K562 (cell line): Measurements from ENCODE around the gene UHRF1. TPM values are rescaled to one million over a fixed set of nuclear protein-coding genes. Genes with fewer than 3 reads are reported as not detected.
"Not testable (repeated sequence)": the region's sequence is repeated elsewhere in the genome, so short reads cannot be mapped to it uniquely, and the experiment has no call there.

Experiments used
- ATAC-seq: fragments of 200-7000 bp; cut with Tn5 transposase; 3 replicates; pipeline ENCODE4 v1.9.1; 2020; ENCODE audit warnings: moderate library complexity
- BruUV-seq: library from RNA; stranded (reverse); fragments of 400-500 nt; replicated peaks from 2 replicates; lab custom pipeline; 2021; lab: Mats Ljungman, UMichigan
- CTCF ChIA-PET: fragments of 300-600 bp; formaldehyde crosslinking; extraction: SDS; loops from one replicate; lab custom pipeline; 2021; ENCODE audit warnings: low intra/inter-chr PET ratio; lab: Yijun Ruan, JAX
- POLR2A ChIA-PET: fragments of 300-600, 350-650 bp; sonication (Branson Sonifier 250); formaldehyde crosslinking; extraction: SDS; loops from one replicate; lab custom pipeline; 2021; ENCODE audit warnings: antibody characterized with exemption, inconsistent platforms; lab: Yijun Ruan, JAX
- DNase-seq, 4 experiments: peaks; one replicate each; pipeline versions ENCODE4 v3.0.0 to v3.0.0-alpha.2; 2011 to 2018; ENCODE audit warnings: low spot score in 3 of 4, mixed read lengths in 3 of 4; ENCODE audit errors: extremely low read depth in 1 of 4
- FAIRE-seq: peaks from 2 replicates; lab custom pipeline; 2011; peaks lifted over from hg19 to GRCh38; lab: Jason Lieb, UNC
- H2AFZ ChIP-seq: 2 replicates; pipeline ENCODE4 v1.6.0; 2011; ENCODE audit warnings: low read depth, low read length, control low read depth, inconsistent platforms
- H3K27ac ChIP-seq: fragments of 200-600 bp; 3 replicates; pipeline ENCODE4 v1.8.0; 2011; ENCODE audit warnings: low read depth, mild to moderate bottlenecking, control low read depth, inconsistent platforms, low read length, moderate library complexity, mixed read lengths; ENCODE audit errors: extremely low read depth
- H3K27me3 ChIP-seq, 2 experiments: fragments of 300-600 bp in 1 of 2; 2 replicates in 1 of 2; 3 replicates in 1 of 2; pipeline versions ENCODE4 v1.6.0 to v1.8.0; 2011; ENCODE audit warnings: inconsistent platforms in 2 of 2, low read length in 2 of 2, mild to moderate bottlenecking in 1 of 2, mixed read lengths in 1 of 2, moderate library complexity in 1 of 2; ENCODE audit not compliant: control insufficient read depth in 2 of 2, insufficient read depth in 2 of 2
- H3K36me3 ChIP-seq: fragments of 300-600 bp; 3 replicates; pipeline ENCODE4 v1.8.0; 2011; ENCODE audit warnings: mild to moderate bottlenecking, low read length, inconsistent platforms; ENCODE audit not compliant: control insufficient read depth, insufficient read depth
- H3K4me1 ChIP-seq, 2 experiments: fragments of 200-600 bp in 1 of 2; replicated peaks in 1 of 2; 2 replicates in 1 of 2; 3 replicates in 1 of 2; pipeline versions ENCODE4 v1.5.1 to v1.8.0; 2011; ENCODE audit warnings: inconsistent platforms in 2 of 2, low read length in 2 of 2, mild to moderate bottlenecking in 1 of 2, mixed read lengths in 1 of 2, moderate library complexity in 1 of 2; ENCODE audit not compliant: control insufficient read depth in 2 of 2, insufficient read depth in 2 of 2
- H3K4me2 ChIP-seq: 2 replicates; pipeline ENCODE4 v1.6.1; 2011; ENCODE audit warnings: low read length, control low read depth, inconsistent platforms, mixed read lengths; ENCODE audit not compliant: insufficient read depth
- H3K4me3 ChIP-seq: fragments of 200-600 bp; sonication (generic), shearing (Covaris generic); 2 replicates; pipeline ENCODE4 v1.5.1; 2016; ENCODE audit warnings: control low read depth, inconsistent platforms
- H3K79me2 ChIP-seq: fragments of 200-600 bp; 3 replicates; pipeline ENCODE4 v1.8.0; 2011; ENCODE audit warnings: low read length, inconsistent platforms; ENCODE audit not compliant: control insufficient read depth, insufficient read depth
- H3K9ac ChIP-seq, 2 experiments: 2 replicates each; pipeline versions ENCODE4 v1.6.0 to v1.6.1; 2011; ENCODE audit warnings: low read depth in 2 of 2, low read length in 2 of 2, control low read depth in 1 of 2, inconsistent platforms in 1 of 2, mild to moderate bottlenecking in 1 of 2, mixed read lengths in 1 of 2; ENCODE audit not compliant: insufficient read depth in 1 of 2
- H3K9me1 ChIP-seq: one replicate; pipeline ENCODE4 v1.6.0; 2011; ENCODE audit warnings: inconsistent platforms, mild to moderate bottlenecking, low read length, moderate library complexity; ENCODE audit not compliant: control insufficient read depth, insufficient read depth
- H3K9me3 ChIP-seq: replicated peaks from 2 replicates; pipeline ENCODE4 v1.5.1; 2011; ENCODE audit warnings: low read depth, low read length, inconsistent platforms; ENCODE audit not compliant: control insufficient read depth, insufficient read depth
- H4K20me1 ChIP-seq: replicated peaks from 2 replicates; pipeline ENCODE4 v1.6.1; 2011; ENCODE audit warnings: low read length, inconsistent platforms, mixed read lengths; ENCODE audit not compliant: control insufficient read depth, insufficient read depth
- CBX5 ChIP-seq: IDR thresholded peaks from 2 replicates; pipeline ENCODE4 v1.6.1; 2014; ENCODE audit warnings: low read depth, borderline replicate concordance
- CCNT2 ChIP-seq: IDR thresholded peaks from 2 replicates; pipeline ENCODE4 v1.6.1; 2011; ENCODE audit warnings: borderline replicate concordance, low read depth, mild to moderate bottlenecking, moderate library complexity, mixed read lengths, low read length; ENCODE audit not compliant: insufficient read length; ENCODE audit errors: extremely low read depth
- FOXK1 ChIP-seq: sonication (generic); formaldehyde crosslinking; IDR thresholded peaks from 2 replicates; pipeline ENCODE4 v1.8.0; 2022; ENCODE audit warnings: missing genetic modification reagents, mild to moderate bottlenecking, borderline replicate concordance
- POLR2G ChIP-seq: fragments of 200-400 bp; formaldehyde crosslinking; IDR thresholded peaks from 2 replicates; pipeline ENCODE4 v1.6.1; 2017; ENCODE audit warnings: low read depth, mild to moderate bottlenecking, antibody characterized with exemption, low read length, moderate library complexity
- TBP ChIP-seq: optimal IDR thresholded peaks from 2 replicates; pipeline ENCODE3; 2011; ENCODE audit warnings: low read depth, low read length, improper control_type of control experiment
- ZNF324 ChIP-seq: fragments of 250-450 bp; sonication (Bioruptor Pico); IDR thresholded peaks from 2 replicates; pipeline ENCODE4 v1.4.0; 2020; ENCODE audit warnings: mild to moderate bottlenecking
- ZNF668 ChIP-seq: fragments of 250-450 bp; sonication (Bioruptor Pico); IDR thresholded peaks from 2 replicates; pipeline ENCODE4 v1.8.0; 2022; ENCODE audit warnings: mild to moderate bottlenecking, inconsistent platforms
- WGBS: fragments of 100-300 bp; shearing (Covaris generic); methylation state at CpG from one replicate; pipeline ENCODE4 v1.1.6; 2016; ENCODE audit warnings: low coverage, mixed read lengths; ENCODE audit not compliant: insufficient coverage; ENCODE audit errors: missing lambda C conversion rate; 5-methylcytosine and 5-hydroxymethylcytosine counted together
- in situ Hi-C: fragments of 300-500 bp; cut with MboI; formaldehyde crosslinking; loops from 4 replicates; pipeline ENCODE4 v1.15.0; 2018; ENCODE audit warnings: inconsistent platforms, mixed read lengths
- intact Hi-C: fragments of 100-400 bp; cut with micrococcal nuclease; formaldehyde crosslinking; loops from 2 replicates; pipeline ENCODE4 v1.14.2; 2022
- polyA plus RNA-seq, 8 experiments: library from polyadenylated mRNA; depleted of rRNA in 4 of 8; stranded (reverse) in 5 of 8; unstranded in 3 of 8; fragments of >200 nt; fragmentation: Nextera tagmentation in 2 of 8; fragmentation: Illumina TruSeq in 1 of 8; extraction: Ambion mirVana in 2 of 8; extraction: Trizol in 1 of 8; gene quantifications; 2 replicates each; pipeline versions ENCODE4 v1.2.1 to v1.2.3, GENCODE V29; 2011 to 2014; ENCODE audit warnings: inconsistent platforms in 1 of 8, missing spikeins in 1 of 8
- total RNA-seq, 7 experiments: library from RNA; depleted of rRNA in 6 of 7; stranded (reverse); fragments of >200 nt in 6 of 7; fragmentation: Illumina TruSeq in 2 of 7; extraction: Trizol in 2 of 7; gene quantifications; 2 replicates each; pipeline versions ENCODE4 v1.2.1 to v1.2.3, GENCODE V29; 2011 to 2021; ENCODE audit warnings: low replicate concordance in 1 of 7
- TF ChIP-seq, protein P1 (sequence below): fragments of 250-450 bp; sonication (Bioruptor Pico); IDR thresholded peaks from 2 replicates; pipeline ENCODE4 v1.8.0; 2021; ENCODE audit warnings: borderline replicate concordance, mild to moderate bottlenecking, moderate library complexity; ENCODE audit not compliant: poor library complexity, severe bottlenecking

UHRF1 gene
- total and polyA plus RNA-seq, 9 of the 15 experiments (the other 6 are each of a cell fraction or from before 2014, with no cell fraction given): 6.0 to 101 (median 30.9) TPM

GRCh38 chr19:4954320-4955149 lies 45.2 kb downstream of the UHRF1 start:
- H3K9me3 ChIP-seq, in situ Hi-C loops, H3K9me1 ChIP-seq, CTCF ChIA-PET, H3K9ac ChIP-seq, H3K79me2 ChIP-seq, H2AFZ ChIP-seq, intact Hi-C loops: not testable (repeated sequence)
- WGBS: 84% methylated on average over 12 of the region's 46 CpGs
- TF ChIP-seq POLR2G: 0 out of 2 replicates have a peak, but pooled peaks have one; percentile 18
- TF ChIP-seq, all 486 proteins: peak for 1; not testable (repeated sequence) for 485
- DNase-seq, BruUV-seq, H4K20me1 ChIP-seq, H3K27ac ChIP-seq, H3K4me3 ChIP-seq, H3K4me2 ChIP-seq, ATAC-seq, H3K27me3 ChIP-seq, FAIRE-seq, POLR2A ChIA-PET: not testable (repeated sequence)
- Histone ChIP-seq H3K36me3 (peaks cover 84% of the 10 kb centered on the region; the same call in 2 of the 3 replicates), H3K4me1 (peaks cover 0 to 12% of the 10 kb centered on the region in 2 experiments; a peak in 2 of 5 replicates)

DNA sequence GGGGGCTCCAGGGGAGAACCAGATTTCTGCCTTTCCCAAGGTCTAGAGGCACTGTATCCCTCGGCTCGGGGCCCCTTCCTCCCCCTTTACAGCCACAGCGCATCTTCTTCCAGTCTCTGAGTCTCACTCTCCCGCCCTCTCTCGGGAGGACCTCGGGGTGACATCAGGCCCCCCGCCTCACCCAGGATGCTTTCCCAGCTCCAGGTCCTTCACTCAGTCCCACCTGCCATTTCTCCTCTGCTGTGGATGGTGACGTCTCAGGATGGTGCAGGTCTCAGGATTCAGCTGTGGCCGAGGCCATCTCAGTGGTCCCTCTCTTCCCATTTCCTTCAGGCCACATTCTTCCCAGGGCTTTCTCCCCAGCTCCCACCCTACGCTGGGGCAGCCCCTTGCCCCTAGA lies 46.0 kb downstream of the UHRF1 start:
- no peak overlapping the region for H3K9ac ChIP-seq
- POLR2A ChIA-PET: no interaction called here
- no peaks in the 10 kb centered on the region for H3K27me3 ChIP-seq
- H3K9me1 ChIP-seq: no peaks in the 10 kb centered on the region
- H3K9me3 ChIP-seq: no peaks in the 10 kb centered on the region
- CTCF ChIA-PET: no interaction called here
- H3K4me2 ChIP-seq: no peak overlapping the region
- no peak overlapping the region for H2AFZ ChIP-seq
- TF ChIP-seq CBX5 (no peak), ZNF668 (CRISPR knock-in tag) (no peak), CCNT2 (no peak), ZNF324 (CRISPR knock-in tag) (no peak), FOXK1 (no peak), TBP (no peak)
- TF ChIP-seq, protein P1, sequence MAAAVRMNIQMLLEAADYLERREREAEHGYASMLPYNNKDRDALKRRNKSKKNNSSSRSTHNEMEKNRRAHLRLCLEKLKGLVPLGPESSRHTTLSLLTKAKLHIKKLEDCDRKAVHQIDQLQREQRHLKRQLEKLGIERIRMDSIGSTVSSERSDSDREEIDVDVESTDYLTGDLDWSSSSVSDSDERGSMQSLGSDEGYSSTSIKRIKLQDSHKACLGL (CRISPR knock-in tag): no peak
- peaks cover 86% of the 10 kb centered on the region; the same call in 2 of the 3 replicates for H3K36me3 ChIP-seq
- BruUV-seq: no TSS peak
- in situ Hi-C loops (no loop called here), intact Hi-C loops (no loop called here)
- H3K27ac ChIP-seq: no peak overlapping the region
- H3K4me1 ChIP-seq: peaks cover 0 to 12% of the 10 kb centered on the region in 2 experiments; a peak in 2 of 5 replicates
- no peaks in the 10 kb centered on the region for H3K79me2 ChIP-seq
- H4K20me1 ChIP-seq: no peaks in the 10 kb centered on the region
- FAIRE-seq: no peak
- ATAC-seq: no peak
- 97% methylated on average over 10 of the region's 10 CpGs for WGBS
- DNase-seq: no peak
- no peak overlapping the region for H3K4me3 ChIP-seq
